Measurements from ENCODE around the gene LPAR6. TPM values are rescaled to one million over a fixed set of nuclear protein-coding genes. Genes with fewer than 3 reads are reported as not detected.
A peak's percentile ranks its signal among the peaks of the same experiment; 100 is the strongest.

LPAR6 gene
- total and polyA plus RNA-seq, 4 donors = 13.3 to 49.0 (median 25.9) TPM

DNA sequence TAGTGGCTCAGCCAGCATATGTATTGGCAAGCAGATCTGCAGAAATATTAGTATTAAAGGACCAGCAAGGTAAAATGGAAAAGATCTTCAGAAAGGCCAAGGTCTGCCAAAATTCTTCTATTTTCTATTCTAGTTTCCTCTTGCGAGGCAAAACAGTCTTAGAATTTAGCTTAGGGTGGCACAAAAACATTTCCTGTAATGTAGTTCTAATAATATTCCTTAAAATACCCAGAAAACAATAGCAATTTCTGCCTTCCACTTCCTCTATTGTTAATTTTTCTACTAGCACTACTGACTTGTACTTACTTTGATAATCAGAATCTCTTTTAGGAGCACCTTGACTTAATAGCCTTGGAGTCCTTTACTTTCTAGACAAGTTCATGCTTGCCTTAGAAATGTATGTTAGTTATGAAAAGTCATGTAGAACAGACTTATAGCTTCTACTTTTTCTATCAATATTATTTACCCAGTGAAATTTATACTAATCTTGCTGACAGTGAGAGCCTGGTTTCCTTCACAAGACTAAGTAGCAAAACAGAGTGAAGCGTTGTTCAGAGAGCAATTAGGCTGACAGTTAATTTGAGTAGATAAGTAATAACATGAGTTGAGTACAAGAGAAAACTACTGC is 23.9 kb upstream of the LPAR6 start:
- H3K4me1 ChIP-seq (ENCODE audit: control insufficient read depth in 5 of 5, insufficient read depth in 5 of 5, low read length in 5 of 5) = peaks cover 0 to 28% (median 12%) of the 10 kb centered on the region in 5 donors

DNA sequence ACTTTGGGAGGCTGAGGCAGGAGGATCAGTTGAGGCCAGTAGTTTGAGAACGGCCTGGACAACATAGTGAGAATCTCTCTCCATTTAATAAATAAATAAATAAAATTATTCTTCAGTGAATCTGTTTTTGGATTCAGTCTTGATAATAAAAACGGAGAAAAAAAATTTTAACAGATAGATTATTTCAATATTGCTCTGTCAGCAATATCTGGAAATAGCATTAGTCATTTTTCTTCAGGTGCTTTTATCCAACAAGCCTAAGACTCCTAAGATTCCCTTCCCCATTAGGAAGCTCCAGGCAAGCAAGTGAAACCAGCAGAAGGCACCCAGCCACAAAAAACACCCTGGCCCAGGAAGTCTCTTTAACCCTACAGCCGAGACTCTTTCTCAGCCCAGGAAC is 21.3 kb upstream of the LPAR6 start:
- 96% methylated on average over 3 of the region's 3 CpGs for WGBS, 2 donors
- no peaks in the 10 kb centered on the region for H3K27me3 ChIP-seq (ENCODE audit: control insufficient read depth in 3 of 3, insufficient read depth in 3 of 3, low read length in 2 of 3)
- DNase-seq (no peak), ATAC-seq (ENCODE audit: insufficient read depth, low FRiP score) (no peak)
- H3K9ac ChIP-seq (ENCODE audit: insufficient read depth in 1 of 2, low read length in 2 of 2) = no peak overlapping the region
- H3K4me3 ChIP-seq = no peak overlapping the region
- H3K4me1 ChIP-seq (ENCODE audit: control insufficient read depth in 5 of 5, insufficient read depth in 5 of 5, low read length in 5 of 5) = peaks cover 0 to 34% (median 15%) of the 10 kb centered on the region in 5 donors
- TF ChIP-seq, protein P1, sequence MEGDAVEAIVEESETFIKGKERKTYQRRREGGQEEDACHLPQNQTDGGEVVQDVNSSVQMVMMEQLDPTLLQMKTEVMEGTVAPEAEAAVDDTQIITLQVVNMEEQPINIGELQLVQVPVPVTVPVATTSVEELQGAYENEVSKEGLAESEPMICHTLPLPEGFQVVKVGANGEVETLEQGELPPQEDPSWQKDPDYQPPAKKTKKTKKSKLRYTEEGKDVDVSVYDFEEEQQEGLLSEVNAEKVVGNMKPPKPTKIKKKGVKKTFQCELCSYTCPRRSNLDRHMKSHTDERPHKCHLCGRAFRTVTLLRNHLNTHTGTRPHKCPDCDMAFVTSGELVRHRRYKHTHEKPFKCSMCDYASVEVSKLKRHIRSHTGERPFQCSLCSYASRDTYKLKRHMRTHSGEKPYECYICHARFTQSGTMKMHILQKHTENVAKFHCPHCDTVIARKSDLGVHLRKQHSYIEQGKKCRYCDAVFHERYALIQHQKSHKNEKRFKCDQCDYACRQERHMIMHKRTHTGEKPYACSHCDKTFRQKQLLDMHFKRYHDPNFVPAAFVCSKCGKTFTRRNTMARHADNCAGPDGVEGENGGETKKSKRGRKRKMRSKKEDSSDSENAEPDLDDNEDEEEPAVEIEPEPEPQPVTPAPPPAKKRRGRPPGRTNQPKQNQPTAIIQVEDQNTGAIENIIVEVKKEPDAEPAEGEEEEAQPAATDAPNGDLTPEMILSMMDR (IDR thresholded peaks at IDR 0.05; ENCODE audit: control extremely low read depth, extremely low read depth) = no peak
- no peak overlapping the region for H3K27ac ChIP-seq (ENCODE audit: low read depth in 1 of 2, low read length in 1 of 2)
- H3K36me3 ChIP-seq (ENCODE audit: control insufficient read depth in 4 of 4, insufficient read depth in 4 of 4, low read length in 4 of 4) = no peaks in the 10 kb centered on the region
- H3K9me3 ChIP-seq (ENCODE audit: control insufficient read depth in 4 of 4, insufficient read depth in 3 of 4, low read length in 3 of 4) = no peaks in the 10 kb centered on the region

More for the DNA sequence above, 23.9 kb upstream of the LPAR6 start:
- TF ChIP-seq, protein P1 (IDR thresholded peaks at IDR 0.05; ENCODE audit: control extremely low read depth, extremely low read depth) = no peak
- Histone ChIP-seq H3K36me3 (ENCODE audit: control insufficient read depth in 4 of 4, insufficient read depth in 4 of 4, low read length in 4 of 4) (no peaks in the 10 kb centered on the region), H3K9me3 (ENCODE audit: control insufficient read depth in 4 of 4, insufficient read depth in 3 of 4, low read length in 3 of 4) (no peaks in the 10 kb centered on the region), H3K27me3 (ENCODE audit: control insufficient read depth in 3 of 3, insufficient read depth in 3 of 3, low read length in 2 of 3) (no peaks in the 10 kb centered on the region), H3K9ac (ENCODE audit: insufficient read depth in 1 of 2, low read length in 2 of 2) (peak overlapping the region in 1 of 2 donors; percentile 42), H3K27ac (ENCODE audit: low read depth in 1 of 2, low read length in 1 of 2) (peak overlapping the region in 1 of 2 donors; percentile 2), H3K4me3 (no peak overlapping the region)
- ATAC-seq (ENCODE audit: insufficient read depth, low FRiP score) = no peak
- 67 to 87% methylated on average over 2 of the region's 2 CpGs for WGBS, 2 donors
- peak in 2 of 3 donors; percentile 14 to 23 for DNase-seq

DNA sequence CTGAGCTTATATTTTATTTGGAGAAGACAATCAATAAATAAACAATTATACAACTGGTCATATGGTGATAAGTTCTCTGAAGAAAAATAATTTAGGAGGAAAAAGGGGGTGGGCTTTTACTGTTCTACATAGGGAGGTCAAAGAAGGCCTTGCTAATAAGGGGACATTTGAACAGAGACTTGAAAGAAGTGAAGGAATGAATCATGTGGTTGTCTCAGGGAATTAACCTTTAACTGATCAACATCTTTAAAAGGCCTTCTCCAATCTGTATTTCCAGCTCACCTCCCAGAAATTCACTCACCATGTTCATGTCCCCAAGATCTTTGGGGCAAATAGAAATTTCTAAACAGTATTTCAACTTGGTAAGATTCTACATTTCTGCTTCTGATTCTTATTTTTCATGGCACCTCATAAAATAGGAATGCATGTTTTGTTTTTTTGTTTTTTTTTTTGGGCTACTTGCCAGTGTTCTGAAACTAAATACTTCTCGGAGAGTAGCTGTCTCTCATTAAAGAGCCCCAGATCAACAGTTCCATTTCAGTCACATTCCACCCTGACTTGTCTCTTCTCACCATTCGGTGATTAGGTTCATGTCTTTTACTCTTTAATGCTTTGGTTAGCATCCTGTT is 19.2 kb upstream of the LPAR6 start:
- peak overlapping the region in 1 of 2 donors; percentile 29 for H3K27ac ChIP-seq (ENCODE audit: low read depth in 1 of 2, low read length in 1 of 2)
- WGBS, 2 donors = 54 to 55% methylated on average over 2 of the region's 2 CpGs

More for the DNA sequence above, 19.2 kb upstream of the LPAR6 start:
- no peak overlapping the region for H3K4me3 ChIP-seq
- DNase-seq (peak in 2 of 3 donors; percentile 64 to 65), ATAC-seq (ENCODE audit: insufficient read depth, low FRiP score) (no peak)
- no peaks in the 10 kb centered on the region for H3K36me3 ChIP-seq (ENCODE audit: control insufficient read depth in 4 of 4, insufficient read depth in 4 of 4, low read length in 4 of 4)
- peaks cover 0 to 26% (median 11%) of the 10 kb centered on the region in 5 donors for H3K4me1 ChIP-seq (ENCODE audit: control insufficient read depth in 5 of 5, insufficient read depth in 5 of 5, low read length in 5 of 5)
- TF ChIP-seq, protein P1 (IDR thresholded peaks at IDR 0.05; ENCODE audit: control extremely low read depth, extremely low read depth) = no peak
- no peak overlapping the region for H3K9ac ChIP-seq (ENCODE audit: insufficient read depth in 1 of 2, low read length in 2 of 2)
- no peaks in the 10 kb centered on the region for H3K9me3 ChIP-seq (ENCODE audit: control insufficient read depth in 4 of 4, insufficient read depth in 3 of 4, low read length in 3 of 4)
- H3K27me3 ChIP-seq (ENCODE audit: control insufficient read depth in 3 of 3, insufficient read depth in 3 of 3, low read length in 2 of 3) = no peaks in the 10 kb centered on the region

Measured in lung (tissue), 12 donors.